Right renal cortex interstitium (tissue), 3 donors: ENCODE data around the gene TGOLN2. TPM values are rescaled to one million over a fixed set of nuclear protein-coding genes. Genes with fewer than 3 reads are reported as not detected.
"Not testable (repeated sequence)": the region's sequence is repeated elsewhere in the genome, so short reads cannot be mapped to it uniquely, and the experiment has no call there.

Source experiments
- DNase-seq, 3 donors: peaks; one replicate each; pipeline ENCODE4 v3.0.0-alpha.2; 2013; ENCODE audit warnings: low read depth in 3 of 3, low spot score in 2 of 3
- polyA plus RNA-seq, 3 donors: library from polyadenylated mRNA; unstranded; fragments of 120-200 nt; gene quantifications; one replicate each; pipeline ENCODE4 v1.2.1, GENCODE V29; 2013; ENCODE audit not compliant: insufficient read length in 3 of 3

Gene TGOLN2
- 100 to 1,000 TPM; 114 to 125 (median 124) TPM for polyA plus RNA-seq

DNA sequence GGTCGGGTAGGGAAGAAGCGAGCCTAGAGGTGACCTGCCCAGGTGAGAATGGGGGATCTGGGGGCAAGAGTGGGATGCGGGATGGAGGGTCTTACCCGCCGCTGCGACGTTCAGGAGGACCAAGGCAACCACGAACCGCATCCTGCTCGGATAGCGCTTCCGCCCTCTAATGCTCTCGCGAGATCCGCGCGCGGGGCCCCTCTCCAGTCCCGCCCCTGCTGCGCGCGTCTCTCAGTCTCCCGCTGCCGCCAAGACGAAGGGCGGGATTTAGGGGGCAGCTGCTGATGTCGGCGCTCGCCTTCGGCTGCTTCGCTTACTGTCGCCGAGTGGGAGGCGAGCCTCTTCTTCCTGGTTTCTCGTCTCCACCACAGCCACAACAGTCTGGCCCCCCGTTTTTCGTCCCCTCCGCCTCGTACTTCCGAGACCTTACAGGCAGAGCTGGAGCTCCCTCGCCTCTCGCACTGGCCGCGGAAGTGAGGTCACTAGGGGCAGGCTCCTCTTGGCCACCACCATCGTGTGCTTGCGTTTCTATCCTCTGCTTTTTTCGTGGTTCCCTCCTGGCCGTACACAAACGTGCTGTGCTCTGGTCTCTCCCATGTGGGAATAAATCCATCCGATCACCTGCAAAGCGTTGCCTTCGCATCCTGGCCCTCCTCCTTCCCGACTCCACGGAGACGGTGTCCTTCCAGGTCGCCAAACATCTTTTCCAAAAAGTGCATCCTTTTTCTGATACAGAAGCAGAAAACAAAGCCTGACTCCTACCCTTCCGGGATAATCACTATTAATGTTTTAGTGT lies at the start of gene TGOLN2:
TGOLN2 (minus strand) TSS at position 168 of the 796 bp plus-strand sequence; CDS start at position 141, 27 bp downstream.
- DNase-seq, result peak; percentile 80 to 88 (median 82)

DNA sequence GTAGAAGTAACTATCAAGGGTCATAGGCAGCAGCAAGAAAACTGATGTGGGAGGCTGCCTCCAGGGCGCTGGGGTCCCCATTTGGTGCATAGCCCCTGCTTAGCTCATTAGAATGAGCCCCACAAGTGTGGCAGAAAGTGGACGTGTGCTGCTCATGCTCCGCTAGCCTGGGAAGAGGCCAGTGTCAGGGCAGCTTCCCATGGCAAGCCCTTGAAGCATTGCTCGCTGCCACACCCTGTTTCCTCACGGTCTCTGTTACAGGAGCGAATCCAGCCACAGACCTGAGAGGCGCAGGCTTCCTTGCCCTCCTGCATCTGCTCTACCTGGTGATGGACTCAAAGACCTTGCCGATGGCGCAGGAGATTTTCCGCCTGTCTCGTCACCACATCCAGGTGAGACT lies 49.3 kb upstream of the TGOLN2 start:
- no peak for DNase-seq

DNA sequence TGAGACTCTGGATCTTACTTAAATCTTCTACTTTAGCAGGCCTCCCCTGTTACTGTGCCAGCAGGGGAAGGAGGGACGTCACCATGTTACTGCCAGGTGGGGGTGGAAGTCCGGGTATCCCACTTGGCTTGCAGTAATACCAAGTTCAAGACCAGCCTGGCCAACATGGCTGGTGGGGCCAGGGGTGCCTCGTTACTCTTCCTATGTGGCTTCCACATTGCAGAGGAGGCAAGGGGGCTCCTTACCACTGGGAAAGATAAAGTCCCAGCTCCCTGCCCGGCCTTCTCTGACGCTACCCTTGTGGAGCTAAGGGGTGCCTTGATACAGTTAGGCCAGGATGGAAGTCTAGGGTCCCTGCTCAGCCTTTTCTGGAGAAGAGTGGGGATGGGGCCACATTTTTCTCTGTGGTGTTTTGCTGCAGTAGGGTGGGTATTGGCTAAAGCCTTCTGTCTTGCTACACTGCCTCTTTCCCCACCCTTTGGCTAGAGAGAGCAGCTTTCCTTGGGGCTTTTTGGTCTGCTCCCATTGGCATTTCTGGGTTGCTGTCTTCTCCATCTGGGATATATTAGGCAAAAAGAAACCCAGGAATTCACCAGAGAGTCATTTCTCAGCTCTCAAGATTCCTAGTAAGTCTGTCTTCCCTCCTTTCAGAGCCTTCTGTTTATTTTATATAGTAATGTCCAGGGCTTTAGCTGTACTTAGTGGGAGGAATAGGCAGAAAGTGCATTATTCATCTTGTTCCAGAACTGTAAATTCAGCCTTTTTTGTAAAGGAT lies 48.7 kb upstream of the TGOLN2 start:
- no peak for DNase-seq

DNA sequence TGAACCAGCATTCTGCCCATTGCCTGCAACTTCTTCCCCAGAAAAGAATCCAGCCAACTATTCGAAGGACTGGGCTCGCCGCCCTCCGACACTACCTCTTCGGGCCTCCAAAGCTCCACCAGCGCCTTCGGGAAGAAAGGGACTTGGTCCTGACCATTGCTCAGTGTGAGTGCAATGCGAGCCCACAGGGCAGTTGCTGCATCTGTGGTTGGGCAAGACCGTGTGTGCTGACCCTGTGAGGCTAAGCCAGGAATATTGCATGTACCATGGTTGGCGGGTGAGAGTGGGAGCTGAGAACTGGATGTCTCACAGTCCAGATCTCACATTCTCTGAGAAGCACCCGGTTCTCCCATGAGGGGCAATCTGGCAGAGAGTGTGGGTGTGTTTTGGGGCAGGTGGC lies 43.3 kb upstream of the TGOLN2 start:
- DNase-seq, result no peak

DNA sequence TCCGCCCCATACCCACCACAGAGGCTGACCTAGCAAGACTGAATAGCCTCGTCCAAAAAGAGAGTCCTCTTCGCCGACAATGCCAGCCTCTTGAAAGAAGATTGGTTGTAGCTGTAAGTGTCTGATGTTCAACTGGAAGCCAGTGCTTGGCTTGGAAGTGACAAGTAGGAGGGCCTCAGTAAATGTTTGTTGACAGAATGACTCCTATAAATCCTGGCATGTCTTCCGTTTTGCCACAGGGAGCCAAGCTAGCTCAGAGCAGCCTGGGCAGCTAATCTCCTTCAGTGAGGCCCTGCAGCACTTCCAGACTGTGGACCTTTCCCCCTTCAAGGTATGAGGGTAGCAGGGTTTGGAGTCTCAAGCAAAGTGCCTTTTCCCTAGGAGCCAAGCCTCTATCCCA lies 41.7 kb upstream of the TGOLN2 start:
- DNase-seq, result no peak

DNA sequence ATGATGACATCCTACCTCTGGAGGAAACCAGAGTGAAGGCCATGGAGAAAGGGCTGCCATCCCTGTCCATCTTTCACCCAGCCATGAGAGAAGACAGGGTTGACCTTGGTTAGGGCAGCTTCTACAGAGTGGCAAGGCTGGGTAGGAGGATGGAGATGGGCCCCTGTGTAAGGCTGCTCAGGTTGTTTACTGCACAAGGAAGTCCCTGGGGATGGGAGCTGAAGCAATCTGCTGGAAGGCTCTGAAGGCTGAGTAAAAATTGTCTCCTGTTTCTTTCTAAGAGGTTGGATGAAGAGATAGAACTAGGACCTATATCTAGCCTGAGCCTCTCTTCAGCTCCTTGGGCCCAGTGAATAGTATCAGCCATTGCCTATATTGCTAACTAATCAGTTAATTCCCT lies 41.1 kb upstream of the TGOLN2 start:
- DNase-seq, result no peak

DNA sequence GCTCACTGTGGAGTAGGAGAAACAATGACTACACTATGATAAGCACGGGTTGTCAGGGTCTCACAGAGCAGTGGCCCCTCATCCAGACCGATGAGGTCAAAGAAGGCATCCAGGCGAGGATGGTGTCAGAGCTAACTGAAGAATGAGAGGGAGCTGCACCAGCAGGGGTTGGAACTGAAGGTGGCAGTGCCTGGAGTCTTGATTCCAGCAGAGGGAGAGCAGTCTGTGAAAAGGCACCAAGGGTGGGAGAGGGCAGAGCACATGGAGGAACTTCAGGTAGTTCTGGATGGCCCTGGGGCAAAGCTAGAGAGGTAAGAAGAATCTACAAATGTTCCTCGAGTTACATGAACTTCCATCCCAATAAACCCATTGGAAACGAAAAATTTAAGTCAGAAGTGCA lies 39.4 kb upstream of the TGOLN2 start:
- DNase-seq, result no peak

DNA sequence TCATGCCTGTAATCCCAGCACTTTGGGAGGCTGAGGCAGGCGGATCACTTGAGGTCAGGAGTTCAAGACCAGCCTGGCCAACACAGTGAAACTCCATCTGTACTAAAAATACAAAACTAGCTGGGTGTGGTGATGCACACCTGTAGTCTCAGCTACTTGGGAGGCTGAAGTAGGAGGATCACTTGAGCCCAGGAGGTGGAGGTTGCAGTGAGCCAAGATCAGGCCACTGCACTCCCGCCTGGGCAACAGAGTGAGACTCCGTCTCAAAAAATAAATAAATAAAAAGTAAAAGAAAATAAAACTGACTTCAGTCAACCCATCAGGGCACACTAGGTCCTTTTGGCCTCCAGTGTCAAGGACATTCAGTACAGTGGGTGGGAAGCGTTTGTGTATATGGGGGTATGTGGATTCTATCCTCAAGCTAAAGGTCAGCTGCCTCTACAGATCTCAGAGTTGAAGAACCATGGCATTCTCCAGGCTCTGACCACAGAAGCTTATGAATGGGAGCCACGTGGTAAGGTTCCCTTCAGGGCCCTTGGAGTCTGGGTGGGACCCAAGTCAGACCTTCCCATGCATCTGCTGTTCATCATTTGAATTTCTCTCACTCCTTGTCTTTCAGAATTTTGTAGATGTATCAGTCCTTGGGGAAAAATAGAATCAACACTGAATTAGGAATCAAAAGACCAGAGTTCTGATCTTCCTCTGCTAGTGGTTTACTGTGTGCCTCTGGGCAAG lies 35.0 kb upstream of the TGOLN2 start:
- DNase-seq, result not testable (repeated sequence)

DNA sequence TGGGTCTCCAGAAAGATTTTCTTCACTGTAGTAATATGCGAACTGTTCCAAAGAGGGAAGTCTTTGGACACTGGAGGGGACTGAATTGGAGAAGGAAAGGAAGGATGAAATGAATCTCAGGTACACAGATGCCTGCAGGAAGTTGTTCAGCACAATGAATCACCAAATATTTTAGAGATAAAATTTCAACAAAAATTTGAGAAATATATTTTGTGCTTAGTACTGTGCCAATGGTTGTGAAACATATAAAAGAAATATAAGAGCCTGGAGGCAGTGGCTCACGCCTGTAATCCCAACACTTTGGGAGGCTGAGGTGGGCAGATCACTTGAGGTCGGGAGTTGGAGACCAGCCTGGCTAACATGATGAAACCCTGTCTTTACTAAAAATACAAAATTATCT lies 29.9 kb upstream of the TGOLN2 start:
- DNase-seq, result no peak

DNA sequence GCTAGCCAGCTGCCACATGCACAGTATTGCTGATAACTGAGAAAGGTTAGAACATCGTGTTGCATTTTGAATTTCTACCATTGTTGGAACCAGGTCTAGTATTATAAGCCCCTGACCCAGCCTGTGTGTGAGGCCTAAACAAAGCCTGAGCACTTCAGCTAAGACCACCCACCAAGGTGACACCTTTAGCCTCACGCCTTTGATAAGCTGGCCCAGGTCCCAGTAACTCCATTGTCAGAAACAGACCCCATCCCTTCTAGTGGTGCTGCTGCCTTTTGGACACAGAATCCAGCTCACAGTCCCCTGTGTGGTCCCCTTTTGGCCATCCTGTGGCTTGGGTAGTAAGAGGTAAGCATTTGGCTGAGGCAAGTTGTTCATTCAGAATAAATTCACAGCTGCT lies 28.4 kb upstream of the TGOLN2 start:
- DNase-seq, result no peak

DNA sequence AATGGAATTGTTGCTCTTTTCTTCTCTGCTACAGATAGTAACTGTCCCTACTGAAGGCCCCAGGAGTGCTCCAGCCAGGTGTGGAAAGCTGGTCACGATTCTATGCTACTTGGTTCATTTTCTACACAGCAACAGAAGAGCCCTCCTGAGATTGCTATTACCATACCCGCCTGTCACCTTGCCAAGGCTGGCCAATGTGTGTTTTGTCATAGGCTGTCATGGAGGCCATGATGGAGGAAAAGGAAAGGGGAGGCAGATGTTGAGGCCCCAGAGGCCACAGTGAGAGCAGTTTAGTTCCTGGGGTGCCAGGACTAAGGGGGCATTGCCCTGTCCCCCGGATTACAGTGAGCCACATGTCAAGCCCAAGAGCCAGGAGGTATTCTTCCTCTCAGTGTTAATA lies 27.7 kb upstream of the TGOLN2 start:
- DNase-seq, result no peak

DNA sequence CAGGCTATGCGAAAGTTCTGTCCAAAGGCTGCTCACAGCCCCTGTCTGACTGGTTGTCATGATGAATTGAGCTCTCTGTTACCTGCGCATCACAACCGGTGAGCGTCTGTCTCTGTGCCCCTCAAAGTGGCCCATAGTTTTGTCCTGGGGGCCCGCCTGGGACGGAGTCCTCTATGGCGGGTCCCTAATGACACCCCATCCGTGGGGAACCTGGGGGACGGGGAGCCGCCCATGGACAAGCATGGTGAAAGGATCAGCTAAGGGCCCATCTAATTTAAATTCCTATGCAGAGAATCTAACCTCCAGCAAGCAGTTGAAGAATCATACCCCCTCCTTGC lies 27.3 kb upstream of the TGOLN2 start:
- DNase-seq, result no peak

DNA sequence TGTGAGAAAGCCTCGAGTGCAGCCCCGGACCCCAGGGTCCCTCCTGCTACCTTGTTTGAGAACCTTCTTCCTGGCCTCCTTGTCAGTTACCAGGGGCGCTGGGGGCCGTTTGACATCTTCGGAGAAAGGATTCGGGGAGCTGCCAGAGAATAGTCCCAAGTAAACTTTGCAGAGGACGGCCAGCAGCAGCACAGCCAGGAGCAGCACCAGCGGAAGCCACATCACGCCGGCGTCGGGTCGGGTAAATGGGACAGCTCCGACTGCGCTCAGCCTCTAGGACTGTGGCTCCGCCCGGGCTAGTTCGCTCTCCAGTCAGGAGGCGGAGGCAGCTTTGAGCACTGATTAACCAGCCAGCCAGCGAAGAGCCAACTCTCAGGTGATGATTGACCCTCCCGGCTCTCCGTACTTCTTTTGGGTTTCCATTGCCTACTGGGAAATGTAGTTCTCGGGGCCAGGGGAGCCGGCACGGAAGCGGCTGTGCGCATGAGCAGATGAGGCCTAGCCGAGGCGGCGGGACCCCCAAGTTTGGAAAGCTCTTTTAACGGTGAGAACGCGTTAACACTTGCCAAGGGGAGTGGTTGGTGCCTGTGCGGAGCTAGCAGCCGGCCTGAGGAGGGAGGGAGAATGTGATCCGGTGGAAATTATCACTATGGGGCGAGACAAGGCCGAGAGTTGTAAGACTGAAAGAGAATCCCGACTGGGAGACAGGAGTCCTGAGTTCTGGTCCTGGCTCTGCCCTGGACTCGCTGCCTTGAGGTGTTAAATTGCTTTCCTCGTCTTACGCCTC lies 26.7 kb upstream of the TGOLN2 start, which contains the start of the genes ELMOD3 and RETSAT:
ELMOD3 (plus strand) TSS at position 484 of the 787 bp plus-strand sequence. CDS start 2,430 bp downstream, outside the sequence.
RETSAT (minus strand) TSS at position 243 of the 787 bp plus-strand sequence; CDS start at position 222, 21 bp downstream.
- DNase-seq, result peak; percentile 97 to 99 (median 98)

DNA sequence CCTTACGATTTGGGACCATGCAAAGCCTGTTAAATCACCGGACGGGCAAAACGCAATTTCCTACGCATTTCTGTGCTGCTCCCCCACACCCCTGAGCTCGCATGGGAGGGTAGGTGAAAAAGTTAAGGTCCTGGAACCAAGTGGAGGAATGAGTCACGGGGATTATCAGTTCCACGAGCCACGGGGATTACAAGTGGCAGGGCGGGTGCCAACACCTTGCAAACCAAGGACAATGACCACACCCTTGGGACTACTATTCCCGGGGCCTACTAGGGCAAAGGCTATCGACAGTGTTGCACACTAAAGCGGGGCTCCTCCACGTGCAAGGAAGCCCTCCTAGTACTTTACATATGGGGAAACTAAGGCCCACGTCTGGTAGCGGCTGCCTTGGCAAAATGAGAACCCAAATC lies 26.1 kb upstream of the TGOLN2 start:
- DNase-seq, result no peak

DNA sequence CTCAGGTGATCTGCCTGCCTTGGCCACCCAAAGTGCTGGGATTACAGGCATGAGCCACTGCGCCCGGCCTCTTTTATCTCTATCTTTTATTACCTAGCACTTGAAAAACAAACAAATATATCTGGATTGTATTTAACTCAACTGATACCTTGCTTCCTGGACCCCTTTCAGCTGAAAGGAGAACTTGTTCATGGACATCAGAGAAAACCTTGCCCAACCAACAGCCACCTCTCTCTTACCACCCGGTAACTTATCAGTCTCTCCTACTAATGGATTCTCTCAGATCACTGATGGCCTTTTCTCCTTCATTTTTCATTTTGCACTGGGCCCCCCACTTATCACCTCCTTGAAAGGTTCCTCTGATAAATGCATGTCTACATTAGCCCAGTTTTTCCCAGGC lies 19.8 kb upstream of the TGOLN2 start:
- DNase-seq, result no peak

DNA sequence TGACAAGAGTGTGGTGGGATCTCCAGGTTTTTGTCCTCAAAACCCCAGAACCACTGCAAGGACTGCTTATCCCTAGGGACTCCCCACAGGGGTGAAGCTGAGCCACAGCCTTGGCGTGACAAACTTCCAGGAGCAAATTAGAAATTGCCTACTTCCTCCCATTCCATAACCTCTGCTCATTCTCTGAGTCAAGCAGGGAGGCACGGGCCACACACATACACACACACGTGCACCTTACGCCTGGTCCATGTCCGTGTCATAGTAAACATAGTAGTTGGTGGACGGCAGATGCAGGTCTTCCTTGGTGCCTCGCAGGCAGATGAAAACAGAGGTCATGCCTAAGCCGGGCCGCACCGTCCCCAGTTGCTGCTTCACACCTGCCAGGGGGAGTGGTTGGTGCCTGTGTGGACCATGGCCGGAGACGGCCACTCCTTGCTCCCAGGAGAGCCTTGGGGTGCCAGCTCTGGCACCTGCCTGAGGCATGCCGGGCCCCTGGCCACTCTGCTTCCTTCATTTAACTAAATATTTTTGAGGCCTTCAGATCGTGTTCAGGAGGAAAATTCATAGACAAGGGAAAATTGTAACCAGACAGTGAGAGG lies 16.7 kb upstream of the TGOLN2 start:
- no peak for DNase-seq

DNA sequence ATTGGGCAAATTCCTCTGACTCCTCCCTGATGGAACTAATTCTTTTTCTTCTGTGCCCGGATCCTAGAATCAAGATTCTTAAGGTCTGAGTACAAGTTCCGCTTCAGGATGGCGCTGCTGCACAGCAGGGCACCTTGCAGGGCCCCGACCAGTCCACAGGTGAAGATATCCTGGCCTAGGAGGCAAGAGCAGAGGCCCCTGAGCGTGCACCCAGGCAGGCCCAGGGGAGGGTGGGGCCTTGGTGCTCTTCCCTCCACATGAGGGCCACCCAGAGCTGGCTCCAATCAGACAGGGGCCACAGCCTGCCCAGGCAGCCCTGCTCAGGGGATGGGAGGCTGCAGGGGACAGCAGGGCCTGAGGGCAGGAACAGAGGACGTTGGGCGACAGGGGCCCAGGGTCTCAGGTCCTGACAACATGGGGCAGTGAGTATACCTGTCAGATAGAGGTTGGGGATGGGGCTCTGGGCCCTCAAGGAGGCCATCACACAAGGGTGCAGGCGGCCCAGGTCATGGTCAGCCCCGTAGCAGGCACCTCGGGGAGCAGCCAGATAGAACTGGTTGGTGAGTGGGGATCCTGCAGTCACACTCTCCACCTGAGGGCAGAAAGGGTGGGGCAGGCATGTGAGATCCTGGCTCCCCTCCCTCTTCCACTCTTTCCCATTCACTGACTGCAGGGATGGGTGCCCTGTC lies 15.6 kb upstream of the TGOLN2 start:
- not testable (repeated sequence) for DNase-seq

DNA sequence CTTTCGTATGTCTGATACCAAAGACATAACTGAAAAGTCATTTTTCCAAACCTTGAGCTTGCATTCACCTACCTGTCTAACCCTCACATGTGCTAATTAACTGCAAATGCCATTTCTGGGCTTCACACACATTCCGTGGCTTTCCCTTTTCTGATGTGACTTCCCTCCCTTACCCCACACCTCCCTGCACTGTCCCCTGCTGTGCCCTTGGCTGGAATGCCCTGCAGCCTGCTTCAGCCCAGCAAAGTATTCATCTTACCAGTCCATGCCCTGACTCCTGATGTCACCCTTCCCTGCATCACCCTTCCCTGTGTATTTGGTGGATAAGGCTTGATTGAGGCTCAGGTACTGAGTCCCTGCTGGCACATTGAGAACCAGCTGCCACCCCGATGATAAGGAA lies 14.4 kb upstream of the TGOLN2 start:
- no peak for DNase-seq

DNA sequence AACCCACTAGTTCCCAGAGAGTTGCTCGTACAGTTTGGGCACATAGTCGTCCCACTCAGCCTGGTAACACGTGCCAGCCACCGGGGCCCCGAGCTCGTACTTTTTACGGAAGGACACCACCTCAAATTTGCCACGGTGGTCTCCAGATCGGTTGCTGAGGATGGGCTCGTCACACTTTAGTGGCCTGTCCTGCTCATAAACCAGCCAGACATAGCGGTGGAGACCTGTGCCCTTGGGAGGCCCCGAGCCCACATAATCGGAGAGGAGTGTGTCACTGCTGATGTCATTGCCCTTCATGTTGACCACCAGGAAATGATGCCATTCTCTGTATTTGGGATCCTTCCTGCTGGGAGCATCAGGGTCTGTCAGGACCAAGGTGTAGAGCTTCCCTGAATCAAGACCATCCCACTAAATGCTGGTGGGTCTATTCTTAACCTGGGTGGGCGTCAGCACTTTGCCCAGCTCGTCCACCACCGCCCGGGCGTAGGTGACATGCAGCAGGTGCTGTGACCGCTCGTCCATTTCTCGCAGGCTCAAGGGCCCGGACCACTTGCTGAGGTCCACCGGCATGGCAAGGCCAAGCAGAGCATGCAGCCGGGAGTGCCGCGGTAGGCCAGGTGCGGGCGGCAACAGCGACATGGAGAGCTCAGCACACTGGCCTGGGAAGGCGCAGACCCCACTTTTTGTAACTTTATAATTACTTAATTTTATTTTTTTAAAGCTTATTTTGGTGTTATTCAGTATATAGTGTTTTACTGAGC lies 13.7 kb upstream of the TGOLN2 start:
- no peak for DNase-seq
